ENCODE data around the gene PPP2R2D.
"Not testable (repeated sequence)": the region's sequence is repeated elsewhere in the genome, so short reads cannot be mapped to it uniquely, and the experiment has no call there.

The PPP2R2D gene

DNA sequence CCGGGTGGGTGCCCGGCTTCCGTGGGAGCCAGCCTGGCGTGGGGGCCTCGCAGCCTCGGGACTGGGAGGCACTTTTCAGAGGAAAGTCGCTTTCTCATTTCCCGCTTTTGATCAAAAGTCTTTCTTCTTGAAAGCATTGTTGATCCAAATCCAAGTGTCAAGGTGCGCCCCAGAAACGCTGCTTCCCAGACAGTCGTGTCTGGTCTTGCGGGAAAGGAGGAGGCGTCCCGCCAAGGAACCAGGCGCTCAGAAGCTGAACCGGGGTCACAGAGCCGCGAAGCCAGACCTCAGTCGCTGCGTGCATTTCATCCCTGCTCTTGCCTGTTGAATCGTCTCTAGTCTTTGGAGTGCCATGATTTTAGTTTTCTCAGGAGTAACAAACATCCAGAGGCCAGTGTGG, 82.0 kb downstream of the PPP2R2D start:
- Histone ChIP-seq H3K27ac (no peak overlapping the region), H3K9me3 (ENCODE audit: low read depth, low read length) (no peaks in the 10 kb centered on the region), H3K9ac (ENCODE audit: insufficient read length) (no peak overlapping the region), H3K4me3 (peak overlapping the region; percentile 76), H3K36me3 (ENCODE audit: insufficient read depth, low read length) (no peaks in the 10 kb centered on the region)
- no peak for DNase-seq (ENCODE audit: low read depth, low spot score)
- TF ChIP-seq POLR2AphosphoS5 (IDR thresholded peaks at IDR 0.05; ENCODE audit: borderline replicate concordance, low read depth, low read length) (no peak), EZH2 (IDR thresholded peaks at IDR 0.05) (no peak), FOXP2 (optimal IDR thresholded peaks at IDR 0.05; ENCODE audit: control extremely low read depth, extremely low read length, insufficient read depth) (no peak)

DNA sequence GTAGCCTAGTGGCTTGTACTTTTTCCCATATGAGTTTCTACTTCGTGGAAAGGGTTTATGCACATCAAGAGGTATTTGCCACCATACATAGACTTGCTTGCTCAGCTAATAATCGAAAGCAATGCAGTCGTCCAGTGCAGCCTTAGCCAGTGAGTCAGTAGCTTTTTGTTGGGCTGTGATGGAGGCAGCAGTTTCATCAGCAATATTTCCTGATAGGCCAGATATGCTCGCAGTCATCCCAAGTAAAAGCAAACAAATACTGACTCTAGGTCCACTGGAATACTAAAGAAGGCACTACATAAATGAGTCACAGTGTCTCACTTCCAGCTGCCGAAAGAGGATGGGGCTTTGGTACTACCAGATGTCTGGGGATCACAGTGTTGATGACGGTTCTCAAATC, 83.0 kb downstream of the PPP2R2D start:
- Histone ChIP-seq H3K9me3 (ENCODE audit: low read depth, low read length) (no peaks in the 10 kb centered on the region), H3K4me3 (no peak overlapping the region), H3K36me3 (ENCODE audit: insufficient read depth, low read length) (no peaks in the 10 kb centered on the region), H3K27ac (no peak overlapping the region), H3K9ac (ENCODE audit: insufficient read length) (no peak overlapping the region)
- DNase-seq (ENCODE audit: low read depth, low spot score) = no peak
- no peak for TF ChIP-seq POLR2AphosphoS5 (IDR thresholded peaks at IDR 0.05; ENCODE audit: borderline replicate concordance, low read depth, low read length)
- TF ChIP-seq FOXP2 (optimal IDR thresholded peaks at IDR 0.05; ENCODE audit: control extremely low read depth, extremely low read length, insufficient read depth) = no peak
- TF ChIP-seq EZH2 (IDR thresholded peaks at IDR 0.05) = no peak

DNA sequence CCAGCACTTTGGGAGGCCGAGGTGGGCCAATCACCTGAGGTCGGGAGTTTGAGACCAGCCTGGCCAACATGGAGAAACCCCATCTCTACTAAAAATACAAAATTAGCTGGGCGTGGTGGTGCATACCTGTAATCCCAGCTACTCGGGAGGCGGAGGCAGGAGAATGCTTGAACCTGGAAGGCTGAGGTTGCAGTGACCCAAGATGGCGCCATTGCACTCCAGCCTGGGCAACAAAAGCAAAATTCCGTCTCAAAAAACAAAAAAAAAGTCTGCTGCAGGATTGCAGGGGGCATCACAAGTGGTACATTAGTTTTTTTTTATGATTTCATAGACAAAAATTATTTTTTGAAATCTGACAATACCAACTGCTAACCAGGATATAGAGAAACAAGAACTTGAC, 86.0 kb downstream of the PPP2R2D start:
- H3K36me3 ChIP-seq (ENCODE audit: insufficient read depth, low read length); H3K27ac ChIP-seq; DNase-seq (ENCODE audit: low read depth, low spot score); H3K4me3 ChIP-seq; H3K9ac ChIP-seq (ENCODE audit: insufficient read length); H3K9me3 ChIP-seq (ENCODE audit: low read depth, low read length): not testable (repeated sequence)

DNA sequence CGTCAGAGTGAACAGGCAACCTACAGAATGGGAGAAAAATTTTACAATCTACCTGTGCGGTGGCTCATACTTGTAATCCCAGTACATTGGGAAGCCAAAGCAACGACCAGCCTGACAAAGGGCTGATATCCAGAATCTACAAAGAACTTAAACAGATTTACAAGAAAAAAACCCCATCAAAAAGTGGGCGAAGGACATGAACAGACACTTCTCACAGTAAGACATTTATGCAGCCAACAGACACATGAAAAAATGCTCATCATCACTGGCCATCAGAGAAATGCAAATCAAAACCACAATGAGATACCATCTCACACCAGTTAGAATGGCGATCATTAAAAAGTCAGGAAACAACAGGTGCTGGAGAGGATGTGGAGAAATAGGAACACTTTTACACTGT, 86.5 kb downstream of the PPP2R2D start:
- H3K9ac ChIP-seq (ENCODE audit: insufficient read length); H3K4me3 ChIP-seq; H3K9me3 ChIP-seq (ENCODE audit: low read depth, low read length); H3K36me3 ChIP-seq (ENCODE audit: insufficient read depth, low read length); DNase-seq (ENCODE audit: low read depth, low spot score); H3K27ac ChIP-seq: not testable (repeated sequence)

DNA sequence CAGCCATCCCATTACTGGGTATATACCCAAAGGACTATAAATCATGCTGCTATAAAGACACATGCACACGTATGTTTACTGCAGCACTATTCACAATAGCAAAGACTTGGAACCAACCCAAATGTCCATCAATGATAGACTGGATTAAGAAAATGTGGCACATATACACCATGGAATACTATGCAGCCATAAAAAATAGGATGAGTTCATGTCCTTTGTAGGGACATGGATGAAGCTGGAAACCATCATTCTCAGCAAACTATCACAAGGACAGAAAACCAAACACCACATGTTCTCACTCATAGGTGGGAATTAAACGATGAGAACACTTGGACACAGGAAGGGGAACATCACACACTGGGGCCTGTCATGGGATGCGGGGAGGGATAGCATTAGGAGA, 87.0 kb downstream of the PPP2R2D start:
- not testable (repeated sequence) for DNase-seq (ENCODE audit: low read depth, low spot score); H3K4me3 ChIP-seq; H3K27ac ChIP-seq; H3K36me3 ChIP-seq (ENCODE audit: insufficient read depth, low read length); H3K9me3 ChIP-seq (ENCODE audit: low read depth, low read length); H3K9ac ChIP-seq (ENCODE audit: insufficient read length)

DNA sequence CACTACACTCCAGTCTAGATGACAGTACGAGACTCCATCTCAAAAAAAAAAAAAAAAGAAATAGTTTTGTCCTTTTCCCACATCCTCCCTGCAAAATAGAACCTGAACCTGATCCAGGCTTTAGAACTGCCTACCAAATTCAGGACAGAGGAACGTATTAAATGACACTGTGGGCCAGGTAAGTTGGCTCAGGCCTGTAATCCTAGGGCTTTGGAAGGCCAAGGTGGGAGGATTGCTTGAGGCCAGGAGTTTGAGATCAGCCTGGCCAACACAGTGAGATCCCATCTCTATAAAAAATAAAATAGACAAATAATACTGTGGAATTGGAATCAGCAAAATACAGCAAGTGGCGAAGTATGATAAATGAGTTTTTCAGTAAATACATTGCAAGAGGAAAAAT, 90.9 kb downstream of the PPP2R2D start:
- TF ChIP-seq FOXP2 (optimal IDR thresholded peaks at IDR 0.05; ENCODE audit: control extremely low read depth, extremely low read length, insufficient read depth) (no peak), POLR2AphosphoS5 (IDR thresholded peaks at IDR 0.05; ENCODE audit: borderline replicate concordance, low read depth, low read length) (no peak), EZH2 (IDR thresholded peaks at IDR 0.05) (no peak)
- H3K9me3 ChIP-seq (ENCODE audit: low read depth, low read length) = no peaks in the 10 kb centered on the region
- no peak overlapping the region for H3K9ac ChIP-seq (ENCODE audit: insufficient read length)
- no peaks in the 10 kb centered on the region for H3K36me3 ChIP-seq (ENCODE audit: insufficient read depth, low read length)
- no peak overlapping the region for H3K27ac ChIP-seq
- H3K4me3 ChIP-seq = no peak overlapping the region
- DNase-seq (ENCODE audit: low read depth, low spot score) = no peak

DNA sequence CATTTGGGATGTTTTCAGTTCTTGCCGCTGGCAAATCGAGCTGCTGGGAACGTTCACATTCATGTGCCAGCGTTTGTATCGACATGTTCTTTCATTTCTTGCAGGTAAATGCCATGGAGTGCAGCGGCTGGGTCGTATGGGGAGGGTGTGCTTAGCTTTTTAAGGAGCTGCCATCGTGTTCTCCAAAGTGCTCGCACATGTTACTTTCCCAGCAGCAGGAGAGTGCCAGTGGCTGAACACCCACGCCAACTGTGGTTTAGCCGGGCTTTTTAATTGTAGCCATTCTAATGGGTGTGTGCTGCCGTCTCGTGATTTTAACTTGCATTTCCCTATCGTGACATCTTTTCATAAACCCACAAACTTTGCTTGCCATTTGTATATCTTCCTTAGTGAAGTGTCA, 92.5 kb downstream of the PPP2R2D start:
- H3K27ac ChIP-seq = no peak overlapping the region
- no peaks in the 10 kb centered on the region for H3K9me3 ChIP-seq (ENCODE audit: low read depth, low read length)
- H3K4me3 ChIP-seq = no peak overlapping the region
- DNase-seq (ENCODE audit: low read depth, low spot score) = no peak
- TF ChIP-seq FOXP2 (optimal IDR thresholded peaks at IDR 0.05; ENCODE audit: control extremely low read depth, extremely low read length, insufficient read depth) = no peak
- TF ChIP-seq EZH2 (IDR thresholded peaks at IDR 0.05) = no peak
- no peak overlapping the region for H3K9ac ChIP-seq (ENCODE audit: insufficient read length)
- no peaks in the 10 kb centered on the region for H3K36me3 ChIP-seq (ENCODE audit: insufficient read depth, low read length)

DNA sequence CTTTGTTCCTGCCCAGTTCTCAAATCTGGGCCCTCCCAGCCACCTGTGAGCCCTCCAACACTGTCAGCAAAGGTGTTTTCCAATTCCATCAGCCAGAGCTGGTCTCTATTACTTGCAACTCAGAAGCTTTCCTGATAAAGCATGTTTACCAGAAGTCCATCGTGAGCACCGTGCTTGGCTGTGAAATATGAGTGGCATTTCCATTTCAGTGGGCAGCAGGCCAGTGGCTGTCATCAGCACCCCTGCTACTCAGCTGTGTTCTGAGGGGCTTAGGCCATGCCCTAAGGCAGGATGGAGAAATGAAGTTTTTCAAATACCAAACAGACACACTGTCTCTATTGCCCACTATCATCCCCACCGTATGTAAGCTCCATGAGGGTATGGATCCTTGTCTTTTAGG, 93.6 kb downstream of the PPP2R2D start:
- Histone ChIP-seq H3K4me3 (no peak overlapping the region), H3K9me3 (ENCODE audit: low read depth, low read length) (no peaks in the 10 kb centered on the region), H3K36me3 (ENCODE audit: insufficient read depth, low read length) (no peaks in the 10 kb centered on the region), H3K27ac (no peak overlapping the region), H3K9ac (ENCODE audit: insufficient read length) (no peak overlapping the region)
- DNase-seq (ENCODE audit: low read depth, low spot score) = no peak
- no peak for TF ChIP-seq EZH2 (IDR thresholded peaks at IDR 0.05)
- no peak for TF ChIP-seq FOXP2 (optimal IDR thresholded peaks at IDR 0.05; ENCODE audit: control extremely low read depth, extremely low read length, insufficient read depth)
- no peak for TF ChIP-seq POLR2AphosphoS5 (IDR thresholded peaks at IDR 0.05; ENCODE audit: borderline replicate concordance, low read depth, low read length)

DNA sequence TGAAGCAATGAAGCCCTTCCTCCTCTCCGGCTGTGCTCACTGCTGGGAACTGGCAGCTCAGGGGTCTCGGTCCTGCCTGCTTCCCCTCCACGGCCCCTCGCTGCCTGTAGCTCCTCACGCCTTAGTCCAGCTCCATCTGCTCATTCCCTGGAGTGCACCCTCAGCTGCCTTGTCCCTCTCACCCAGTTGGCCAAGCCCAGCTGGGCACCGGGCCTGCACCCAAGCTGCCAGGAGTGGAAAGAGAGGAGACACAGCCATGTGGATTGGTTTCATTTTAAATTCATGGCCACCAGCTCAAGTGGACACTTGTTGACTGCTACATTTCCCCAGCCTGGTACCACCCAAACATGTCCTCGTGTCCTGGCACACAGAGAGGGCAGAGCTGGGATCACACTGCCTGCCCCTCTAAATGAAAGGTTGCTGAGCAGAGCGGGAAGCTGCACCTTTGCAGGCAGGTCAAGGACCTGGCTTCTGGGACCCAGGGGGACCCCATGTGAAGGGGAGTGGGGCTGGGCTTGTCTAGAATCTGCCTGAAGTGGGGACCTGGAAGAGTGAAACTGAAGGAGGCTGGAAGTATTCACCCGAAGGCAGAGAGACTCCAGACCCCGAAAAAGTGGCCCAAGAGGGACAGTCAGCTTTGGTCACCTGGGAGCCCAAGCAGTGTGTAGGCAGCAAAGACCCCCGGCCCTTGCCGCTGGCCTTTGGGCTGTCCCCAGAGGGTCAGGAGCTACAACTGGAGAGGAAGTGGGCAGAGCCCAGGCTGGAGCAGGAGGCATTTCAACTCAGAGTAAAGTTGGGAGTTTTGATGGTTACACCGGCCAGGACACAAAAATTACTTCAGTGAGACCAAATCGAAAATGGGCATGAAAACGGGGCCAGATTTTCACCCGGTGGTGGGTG, 95.9 kb downstream of the PPP2R2D start:
- DNase-seq (ENCODE audit: low read depth, low spot score) = no peak
- no peaks in the 10 kb centered on the region for H3K9me3 ChIP-seq (ENCODE audit: low read depth, low read length)
- H3K27ac ChIP-seq = no peak overlapping the region
- TF ChIP-seq FOXP2 (optimal IDR thresholded peaks at IDR 0.05; ENCODE audit: control extremely low read depth, extremely low read length, insufficient read depth) (no peak), POLR2AphosphoS5 (IDR thresholded peaks at IDR 0.05; ENCODE audit: borderline replicate concordance, low read depth, low read length) (no peak), EZH2 (IDR thresholded peaks at IDR 0.05) (no peak)
- H3K36me3 ChIP-seq (ENCODE audit: insufficient read depth, low read length) = no peaks in the 10 kb centered on the region
- H3K9ac ChIP-seq (ENCODE audit: insufficient read length) = no peak overlapping the region
- no peak overlapping the region for H3K4me3 ChIP-seq
